A549 treated with RU486 at 1 μM for 4 hours (cell line): ENCODE results near the gene ISX. TPM values are rescaled to one million over a fixed set of nuclear protein-coding genes. Genes with fewer than 3 reads are reported as not detected.

ENCODE experiments used
- total RNA-seq: library from RNA; stranded (reverse); fragments of 200-300 nt; extraction: Qiagen RNA extraction; gene quantifications from 5 replicates; pipeline ENCODE4 v1.2.3, GENCODE V29; 2022; ENCODE audit warnings: low read depth

The ISX gene
- total RNA-seq = not detected in 5 replicates

GRCh38 chr22:35065796-35066218 lies at the start of gene ISX:
Gene ISX (plus strand): TSS chr22:35066158. CDS start chr22:35067088, 930 bp downstream.

Other genes starting within 250 kb of the ISX start
- 9.5 to 18.3 TPM (median 11.9 TPM) in 5 replicates for gene HMGXB4, start 191.3 kb downstream of the ISX start, total RNA-seq
- 13.0 to 15.2 TPM (median 13.2 TPM) in 5 replicates for gene TOM1, start 233.7 kb downstream of the ISX start, total RNA-seq